NCI-H345 treated with DMSO at 0.1 percent for 48 hours (cell line): ENCODE measurements around the gene ARVCF.

Experiments used
- DNase-seq: peaks from one replicate; lab custom pipeline; 2025; ENCODE audit not compliant: unreplicated experiment; lab: John Stamatoyannopoulos, UW

The ARVCF gene

GRCh38 chr22:20053407-20054033, 36.9 kb upstream of the ARVCF start:
- no peak for DNase-seq

GRCh38 chr22:20052309-20053259, 36.0 kb upstream of the ARVCF start:
- no peak for DNase-seq

- DNase-seq = no peak
Observed at GRCh38 chr22:20051927-20052308, 35.3 kb upstream of the ARVCF start.

- no peak for DNase-seq
Observed at GRCh38 chr22:20046730-20047129, 30.1 kb upstream of the ARVCF start.

GRCh38 chr22:20044495-20045151, 28.0 kb upstream of the ARVCF start:
- DNase-seq = no peak

GRCh38 chr22:20043997-20044342, 27.3 kb upstream of the ARVCF start:
- no peak for DNase-seq

- DNase-seq = no peak
Observed at GRCh38 chr22:20043057-20043996, 26.7 kb upstream of the ARVCF start.

- no peak for DNase-seq
Observed at GRCh38 chr22:20040327-20041200, 23.9 kb upstream of the ARVCF start.

- no peak for DNase-seq
Observed at GRCh38 chr22:20039683-20040325, 23.2 kb upstream of the ARVCF start.

GRCh38 chr22:20038574-20038973, 22.0 kb upstream of the ARVCF start:
- DNase-seq = no peak

- DNase-seq = no peak
Observed at GRCh38 chr22:20037419-20037818, 20.8 kb upstream of the ARVCF start.

- no peak for DNase-seq
Observed at GRCh38 chr22:20036535-20037392, 20.1 kb upstream of the ARVCF start.

GRCh38 chr22:20036084-20036482, 19.5 kb upstream of the ARVCF start:
- no peak for DNase-seq

GRCh38 chr22:20035375-20036083, 18.9 kb upstream of the ARVCF start:
- DNase-seq = no peak

GRCh38 chr22:20034143-20034542, 17.5 kb upstream of the ARVCF start:
- DNase-seq = no peak

- DNase-seq = no peak
Observed at GRCh38 chr22:20033045-20033706, 16.6 kb upstream of the ARVCF start.

GRCh38 chr22:20032407-20032991, 15.9 kb upstream of the ARVCF start:
- no peak for DNase-seq
